Endothelial cell of umbilical vein (primary cell): ENCODE results near the gene SCAF8. TPM values are rescaled to one million over a fixed set of nuclear protein-coding genes. Genes with fewer than 3 reads are reported as not detected.

ENCODE experiments used
- BruUV-seq: library from RNA; stranded (reverse); fragments of 400-500 nt; replicated peaks from 2 replicates; lab custom pipeline; 2021; lab: Mats Ljungman, UMichigan
- CTCF ChIA-PET: fragments of 300-600, 350-600 bp; sonication (Branson Sonifier 250); formaldehyde crosslinking; loops from one replicate; lab custom pipeline; 2021; ENCODE audit warnings: antibody characterized with exemption, inconsistent platforms; lab: Charles Lee
- POLR2A ChIA-PET: fragments of 300-600, 350-600 bp; sonication (Branson Sonifier 250); formaldehyde crosslinking; loops from one replicate; lab custom pipeline; 2021; ENCODE audit warnings: antibody characterized with exemption, inconsistent platforms; lab: Charles Lee
- DNase-seq: peaks from one replicate; pipeline ENCODE4 v3.0.0-alpha.2; 2011; ENCODE audit warnings: low read depth, low spot score
- FAIRE-seq: peaks from 2 replicates; lab custom pipeline; 2011; peaks lifted over from hg19 to GRCh38; lab: Jason Lieb, UNC
- H2AFZ ChIP-seq: 2 replicates; pipeline ENCODE4 v1.6.0; 2012; ENCODE audit warnings: low read depth, low read length, control low read depth, inconsistent platforms
- H3K27ac ChIP-seq: 2 replicates; pipeline ENCODE4 v1.5.1; 2011; ENCODE audit warnings: low read depth, mild to moderate bottlenecking, control low read depth, low read length, moderate library complexity; ENCODE audit not compliant: insufficient read depth
- H3K27me3 ChIP-seq, 2 experiments: 2 replicates each; pipeline versions ENCODE4 v1.6.0 to v1.6.1; 2011; ENCODE audit warnings: low read length in 2 of 2, mixed read lengths in 1 of 2; ENCODE audit not compliant: control insufficient read depth in 2 of 2, insufficient read depth in 2 of 2
- H3K36me3 ChIP-seq, 2 experiments: 2 replicates in 1 of 2; 3 replicates in 1 of 2; pipeline ENCODE4 v1.5.1; 2011; ENCODE audit warnings: low read length in 2 of 2, mild to moderate bottlenecking in 1 of 2, moderate library complexity in 1 of 2; ENCODE audit not compliant: control insufficient read depth in 2 of 2, insufficient read depth in 2 of 2; ENCODE audit errors: extremely low read depth in 1 of 2
- H3K4me1 ChIP-seq: 3 replicates; pipeline ENCODE4 v1.5.1; 2011; ENCODE audit warnings: mild to moderate bottlenecking, low read length; ENCODE audit not compliant: control insufficient read depth, insufficient read depth; ENCODE audit errors: extremely low read depth
- H3K4me2 ChIP-seq: 2 replicates; pipeline ENCODE4 v1.6.1; 2011; ENCODE audit warnings: low read length, control low read depth, mixed read lengths; ENCODE audit not compliant: insufficient read depth
- H3K4me3 ChIP-seq, 3 experiments: fragments of 200-600 bp in 1 of 3; sonication (generic), shearing (Covaris generic) in 1 of 3; replicated peaks in 1 of 3; 2 replicates each; pipeline ENCODE4 v1.5.1; 2011 to 2016; ENCODE audit warnings: control low read depth in 3 of 3, low read length in 3 of 3, mild to moderate bottlenecking in 2 of 3, inconsistent platforms in 1 of 3, low read depth in 1 of 3, moderate library complexity in 1 of 3; ENCODE audit not compliant: insufficient read depth in 1 of 3
- H3K79me2 ChIP-seq: 2 replicates; pipeline ENCODE4 v1.6.0; 2012; ENCODE audit warnings: low read length, inconsistent platforms; ENCODE audit not compliant: control insufficient read depth, insufficient read depth
- H3K9ac ChIP-seq: replicated peaks from 2 replicates; pipeline ENCODE3; 2011; ENCODE audit warnings: low read length, control low read depth; ENCODE audit not compliant: insufficient read depth; ENCODE audit errors: extremely low read depth
- H3K9me1 ChIP-seq: replicated peaks from 3 replicates; pipeline ENCODE4 v1.6.0; 2011; ENCODE audit warnings: mild to moderate bottlenecking, low read length; ENCODE audit not compliant: control insufficient read depth, insufficient read depth; ENCODE audit errors: extremely low read depth
- H3K9me3 ChIP-seq: replicated peaks from 2 replicates; pipeline ENCODE4 v1.5.1; 2012; ENCODE audit warnings: low read length, inconsistent platforms; ENCODE audit not compliant: control insufficient read depth, insufficient read depth
- H4K20me1 ChIP-seq: replicated peaks from 2 replicates; pipeline ENCODE3; 2011; ENCODE audit warnings: mild to moderate bottlenecking, low read length; ENCODE audit not compliant: control insufficient read depth, insufficient read depth; ENCODE audit errors: extremely low read depth
- EZH2 ChIP-seq: IDR thresholded peaks from 2 replicates; pipeline ENCODE4 v1.6.1; 2012; ENCODE audit warnings: borderline replicate concordance, low read depth, mild to moderate bottlenecking, moderate library complexity, low read length, inconsistent platforms; ENCODE audit not compliant: severe bottlenecking
- FOS ChIP-seq: IDR thresholded peaks from 2 replicates; pipeline ENCODE4 v1.6.1; 2011; ENCODE audit warnings: mild to moderate bottlenecking, low read length, moderate library complexity, borderline replicate concordance; ENCODE audit not compliant: insufficient read depth
- GATA2 ChIP-seq: IDR thresholded peaks from 2 replicates; pipeline ENCODE4 v1.7.0; 2011; ENCODE audit warnings: low read depth, mild to moderate bottlenecking, moderate library complexity, mixed read lengths, low read length; ENCODE audit not compliant: insufficient read length, insufficient read depth
- JUN ChIP-seq: IDR thresholded peaks from 2 replicates; pipeline ENCODE4 v1.6.1; 2011; ENCODE audit warnings: borderline replicate concordance, low read depth; ENCODE audit not compliant: insufficient read length, insufficient read depth
- MAX ChIP-seq: IDR thresholded peaks from 2 replicates; pipeline ENCODE4 v1.6.1; 2011; ENCODE audit not compliant: insufficient read depth, insufficient read length
- MYC ChIP-seq: IDR thresholded peaks from one replicate; pipeline ENCODE4 v1.6.1; 2011; ENCODE audit warnings: mild to moderate bottlenecking, low read depth, low read length
- POLR2A ChIP-seq: IDR thresholded peaks from 2 replicates; pipeline ENCODE4 v1.6.1; 2012; ENCODE audit warnings: low read depth, mild to moderate bottlenecking, control low read depth, low read length
- POLR2AphosphoS5 ChIP-seq: IDR thresholded peaks from 2 replicates; pipeline ENCODE4 v1.6.1; 2012; ENCODE audit warnings: low read depth, mild to moderate bottlenecking, control low read depth, low read length, moderate library complexity; ENCODE audit not compliant: insufficient read depth
- dilution Hi-C: fragments of 300-500 bp; cut with MboI; formaldehyde crosslinking; loops from one replicate; pipeline ENCODE4 v1.15.0; 2019; ENCODE audit warnings: low sequenced_read_pairs; ENCODE audit not compliant: extremely low pct_ligation_motif_present
- intact Hi-C: fragments of 100-400 bp; cut with micrococcal nuclease; formaldehyde crosslinking; loops from one replicate; pipeline ENCODE4 v1.10.0; 2022
- polyA plus RNA-seq, 4 experiments: library from polyadenylated mRNA; depleted of rRNA in 3 of 4; stranded (reverse) in 3 of 4; unstranded in 1 of 4; fragments of >200 nt; gene quantifications; 2 replicates each; pipeline versions ENCODE4 v1.2.1 to v1.2.3, GENCODE V29; 2011 to 2012; ENCODE audit warnings: missing spikeins in 1 of 4
- total RNA-seq: library from RNA; stranded (reverse); gene quantifications from 2 replicates; pipeline ENCODE4 v1.2.3, GENCODE V29; 2021
- TF ChIP-seq, protein P1 (sequence below), 2 donors: IDR thresholded peaks; 1 replicate in 1 of 2; 2 replicates in 1 of 2; pipeline ENCODE4 v1.5.1; 2011; ENCODE audit warnings: low read length in 2 of 2, mild to moderate bottlenecking in 2 of 2, moderate library complexity in 2 of 2, control low read depth in 1 of 2, inconsistent platforms in 1 of 2, low read depth in 1 of 2; ENCODE audit not compliant: insufficient read depth in 1 of 2; ENCODE audit errors: extremely low read depth in 1 of 2

SCAF8 gene
- total and polyA plus RNA-seq, 2 donors (not counting 3 experiments of a cell fraction or from before 2014, with no cell fraction given) = 11.7 to 37.8 TPM

DNA sequence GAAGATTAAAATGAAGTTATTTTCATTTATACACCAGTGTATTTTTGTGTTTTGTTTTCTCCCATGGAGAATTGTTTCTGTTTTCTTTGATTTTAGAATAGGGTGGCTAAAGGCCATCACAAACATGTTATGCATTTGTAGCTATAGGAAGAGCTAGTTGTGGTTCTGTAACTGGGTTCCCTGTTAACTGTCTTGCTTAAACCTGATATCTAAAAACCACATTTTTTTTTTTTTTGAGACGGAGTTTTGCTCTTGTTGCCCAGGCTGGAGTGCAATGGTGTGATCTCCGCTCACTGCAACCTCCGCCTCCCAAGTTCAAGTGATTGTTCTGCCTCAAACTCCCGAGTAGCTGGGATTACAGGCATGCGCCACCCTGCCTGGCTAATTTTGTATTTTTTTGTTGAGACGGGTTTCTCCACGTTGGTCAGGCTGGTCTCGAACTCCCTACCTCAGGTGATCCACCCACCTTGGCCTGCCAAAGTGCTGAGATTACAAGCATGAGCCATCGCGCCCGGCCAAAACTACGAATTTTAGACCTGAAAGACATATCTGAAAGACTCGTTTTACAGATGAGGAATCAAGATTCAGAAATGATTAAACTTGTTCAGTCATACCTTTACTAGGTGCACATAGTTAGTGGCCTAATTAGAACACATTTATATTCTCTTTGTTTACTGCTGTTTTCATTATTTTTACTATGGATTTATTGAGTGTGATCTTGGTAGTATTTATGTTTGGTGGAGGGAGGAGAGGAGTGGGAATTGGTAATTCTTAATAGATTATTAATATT lies 18.0 kb downstream of the SCAF8 start:
- H3K36me3 ChIP-seq = no peaks in the 10 kb centered on the region
- no peak overlapping the region for H3K4me2 ChIP-seq
- H3K9me3 ChIP-seq = no peaks in the 10 kb centered on the region
- intact Hi-C loops (no loop called here), dilution Hi-C loops (no loop called here)
- no peaks in the 10 kb centered on the region for H3K27me3 ChIP-seq
- DNase-seq = no peak
- no peaks in the 10 kb centered on the region for H3K9me1 ChIP-seq
- ChIA-PET CTCF (no interaction called here), POLR2A (no interaction called here)
- no peak overlapping the region for H3K4me3 ChIP-seq
- H3K4me1 ChIP-seq = peaks cover 4% of the 10 kb centered on the region
- H3K79me2 ChIP-seq = peaks cover 98% of the 10 kb centered on the region
- no TSS peak for BruUV-seq
- H3K9ac ChIP-seq = no peak overlapping the region
- FAIRE-seq = no peak
- peaks cover 13% of the 10 kb centered on the region for H4K20me1 ChIP-seq
- no peak for TF ChIP-seq POLR2AphosphoS5
- TF ChIP-seq, protein P1, sequence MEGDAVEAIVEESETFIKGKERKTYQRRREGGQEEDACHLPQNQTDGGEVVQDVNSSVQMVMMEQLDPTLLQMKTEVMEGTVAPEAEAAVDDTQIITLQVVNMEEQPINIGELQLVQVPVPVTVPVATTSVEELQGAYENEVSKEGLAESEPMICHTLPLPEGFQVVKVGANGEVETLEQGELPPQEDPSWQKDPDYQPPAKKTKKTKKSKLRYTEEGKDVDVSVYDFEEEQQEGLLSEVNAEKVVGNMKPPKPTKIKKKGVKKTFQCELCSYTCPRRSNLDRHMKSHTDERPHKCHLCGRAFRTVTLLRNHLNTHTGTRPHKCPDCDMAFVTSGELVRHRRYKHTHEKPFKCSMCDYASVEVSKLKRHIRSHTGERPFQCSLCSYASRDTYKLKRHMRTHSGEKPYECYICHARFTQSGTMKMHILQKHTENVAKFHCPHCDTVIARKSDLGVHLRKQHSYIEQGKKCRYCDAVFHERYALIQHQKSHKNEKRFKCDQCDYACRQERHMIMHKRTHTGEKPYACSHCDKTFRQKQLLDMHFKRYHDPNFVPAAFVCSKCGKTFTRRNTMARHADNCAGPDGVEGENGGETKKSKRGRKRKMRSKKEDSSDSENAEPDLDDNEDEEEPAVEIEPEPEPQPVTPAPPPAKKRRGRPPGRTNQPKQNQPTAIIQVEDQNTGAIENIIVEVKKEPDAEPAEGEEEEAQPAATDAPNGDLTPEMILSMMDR (IDR thresholded peaks at IDR 0.05; ENCODE audit: extremely low read depth in 1 of 2, insufficient read depth in 1 of 2, low read depth in 1 of 2, low read length in 2 of 2) = no peak
- no peak for TF ChIP-seq MYC
- no peak for TF ChIP-seq JUN
- TF ChIP-seq MAX = no peak
- no peak for TF ChIP-seq FOS
- no peak for TF ChIP-seq EZH2
- TF ChIP-seq GATA2 = no peak
- no peak for TF ChIP-seq POLR2A
- H2AFZ ChIP-seq = no peak overlapping the region
- H3K27ac ChIP-seq = no peak overlapping the region
